ENCODE results near the gene ZNF296.
A peak's percentile ranks its signal among the peaks of the same experiment; 100 is the strongest.

The ZNF296 gene

DNA sequence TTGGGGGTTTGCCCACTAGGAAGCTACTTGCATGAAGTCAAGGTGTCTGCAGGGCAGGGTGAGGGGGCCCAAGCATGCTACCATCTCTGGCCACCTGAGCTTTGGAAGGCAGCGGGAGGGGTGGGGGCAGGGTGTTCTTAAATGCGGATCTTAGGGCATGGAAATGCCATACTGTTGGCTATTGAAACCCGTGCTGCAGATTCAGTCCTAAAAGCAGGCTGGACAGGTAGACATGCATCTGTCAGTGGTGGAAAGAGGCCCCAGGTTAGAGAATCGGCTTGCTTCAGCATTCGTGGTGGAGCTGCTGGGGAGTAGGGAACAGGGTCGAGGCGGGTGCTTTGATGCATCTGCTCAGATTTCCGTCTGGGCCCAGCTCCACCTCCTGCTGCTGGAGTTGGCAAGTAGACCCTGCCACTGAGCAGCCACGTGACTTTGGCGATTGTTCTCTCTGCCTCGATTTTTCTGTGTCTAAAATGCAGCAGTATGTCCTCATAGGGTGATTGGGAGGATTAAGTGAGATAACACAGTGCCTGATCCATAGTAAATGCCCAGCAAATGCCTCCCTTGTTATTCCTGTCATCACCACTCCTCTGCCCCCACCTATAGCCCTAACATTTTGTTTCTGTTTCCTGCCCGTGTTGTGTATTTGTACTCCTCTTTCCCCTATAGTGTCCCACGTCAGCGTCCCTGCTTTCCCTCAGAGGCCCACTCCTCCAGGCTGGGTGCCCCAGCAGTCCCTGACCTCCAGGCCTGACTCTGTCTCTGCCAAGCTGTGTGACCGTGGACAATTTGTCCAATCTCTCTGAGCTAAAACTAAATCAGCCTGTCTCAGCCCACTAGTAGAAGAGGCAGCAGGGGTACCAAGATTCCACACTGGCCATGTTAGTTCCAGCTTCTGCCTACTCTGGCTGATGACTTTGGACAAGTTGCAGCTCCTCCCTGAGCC, 22.5 kb upstream of the ZNF296 start:
- DNase-seq: no peak
- TF ChIP-seq POLR2A (IDR thresholded peaks at IDR 0.05; ENCODE audit: low read length): no peak
- TF ChIP-seq GATA1 (IDR thresholded peaks at IDR 0.05; ENCODE audit: low read depth, low read length): no peak

GRCh38 chr19:45097776-45098520, 21.7 kb upstream of the ZNF296 start:
- peak; percentile 51 to 61 for DNase-seq

DNA sequence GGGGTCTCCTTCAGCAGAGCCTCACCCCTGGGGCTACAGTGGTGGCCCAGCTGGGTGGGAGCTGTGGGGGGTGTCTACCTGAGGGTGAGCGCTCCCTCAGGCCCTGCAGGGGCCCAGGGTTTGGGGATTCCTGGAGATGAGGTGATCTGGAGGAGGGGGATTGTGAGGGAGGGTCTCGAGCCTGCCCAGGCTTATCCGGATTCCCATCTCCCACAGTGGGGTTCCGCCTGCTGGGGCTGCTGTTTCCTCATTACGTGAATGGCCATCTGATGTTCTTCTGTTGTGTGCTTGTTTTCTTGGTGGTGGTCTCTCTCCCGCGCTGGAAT, 21.1 kb upstream of the ZNF296 start:
- DNase-seq: no peak
- TF ChIP-seq GATA1 (IDR thresholded peaks at IDR 0.05; ENCODE audit: low read depth, low read length) (no peak), POLR2A (IDR thresholded peaks at IDR 0.05; ENCODE audit: low read length) (no peak)

More at GRCh38 chr19:45097776-45098520, 21.7 kb upstream of the ZNF296 start:
- TF ChIP-seq GATA1 (IDR thresholded peaks at IDR 0.05; ENCODE audit: low read depth, low read length) (no peak), POLR2A (IDR thresholded peaks at IDR 0.05; ENCODE audit: low read length) (no peak)

- DNase-seq: no peak
- TF ChIP-seq GATA1 (IDR thresholded peaks at IDR 0.05; ENCODE audit: low read depth, low read length) (no peak), POLR2A (IDR thresholded peaks at IDR 0.05; ENCODE audit: low read length) (no peak)
These were observed 20.4 kb upstream of the ZNF296 start for GRCh38 chr19:45096700-45097099.

GRCh38 chr19:45095496-45096413, 19.5 kb upstream of the ZNF296 start:
- no peak for TF ChIP-seq POLR2A (IDR thresholded peaks at IDR 0.05; ENCODE audit: low read length)
- no peak for TF ChIP-seq GATA1 (IDR thresholded peaks at IDR 0.05; ENCODE audit: low read depth, low read length)
- no peak for DNase-seq

DNA sequence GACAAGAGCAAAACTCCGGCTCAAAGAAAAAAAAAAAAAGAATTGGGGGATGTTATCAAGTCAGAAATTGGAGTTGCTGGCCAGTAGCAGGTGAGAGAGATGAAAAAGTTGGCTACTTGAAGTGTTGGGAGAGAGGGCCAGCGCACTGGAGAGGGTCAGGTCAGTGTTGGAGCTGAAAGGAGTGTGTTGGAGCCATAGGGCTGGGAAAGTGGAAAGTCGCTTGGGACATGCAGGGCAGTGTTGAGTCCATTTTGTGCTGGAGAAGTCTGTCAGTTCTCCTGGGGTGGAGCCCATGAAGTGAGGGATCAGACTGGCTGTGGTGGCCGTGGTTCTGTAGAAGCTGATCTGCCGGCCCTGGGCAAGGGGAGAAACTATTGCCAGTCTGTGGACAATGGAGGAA, 18.4 kb upstream of the ZNF296 start:
- DNase-seq: no peak
- TF ChIP-seq GATA1 (IDR thresholded peaks at IDR 0.05; ENCODE audit: low read depth, low read length) (no peak), POLR2A (IDR thresholded peaks at IDR 0.05; ENCODE audit: low read length) (no peak)

- DNase-seq: no peak
- TF ChIP-seq GATA1 (IDR thresholded peaks at IDR 0.05; ENCODE audit: low read depth, low read length): no peak
- no peak for TF ChIP-seq POLR2A (IDR thresholded peaks at IDR 0.05; ENCODE audit: low read length)
These were observed 17.9 kb upstream of the ZNF296 start for GRCh38 chr19:45094137-45094536.

- DNase-seq: peak; percentile 98
- TF ChIP-seq POLR2A (IDR thresholded peaks at IDR 0.05; ENCODE audit: low read length): peak; percentile 62
- no peak for TF ChIP-seq GATA1 (IDR thresholded peaks at IDR 0.05; ENCODE audit: low read depth, low read length)
These were observed 16.7 kb upstream of the ZNF296 start, which contains the start of gene PPP1R37 for GRCh38 chr19:45092747-45093678. Gene PPP1R37, plus strand, starts transcription at chr19:45093179. Its CDS starts 147 bp downstream, at chr19:45093326.

GRCh38 chr19:45091031-45091923, 15.0 kb upstream of the ZNF296 start:
- DNase-seq: peak; percentile 99 to 100
- no peak for TF ChIP-seq GATA1 (IDR thresholded peaks at IDR 0.05; ENCODE audit: low read depth, low read length)
- TF ChIP-seq POLR2A (IDR thresholded peaks at IDR 0.05; ENCODE audit: low read length): peak; percentile 66

GRCh38 chr19:45090606-45091005, 14.3 kb upstream of the ZNF296 start:
- TF ChIP-seq POLR2A (IDR thresholded peaks at IDR 0.05; ENCODE audit: low read length): no peak
- TF ChIP-seq GATA1 (IDR thresholded peaks at IDR 0.05; ENCODE audit: low read depth, low read length): no peak
- no peak for DNase-seq

DNA sequence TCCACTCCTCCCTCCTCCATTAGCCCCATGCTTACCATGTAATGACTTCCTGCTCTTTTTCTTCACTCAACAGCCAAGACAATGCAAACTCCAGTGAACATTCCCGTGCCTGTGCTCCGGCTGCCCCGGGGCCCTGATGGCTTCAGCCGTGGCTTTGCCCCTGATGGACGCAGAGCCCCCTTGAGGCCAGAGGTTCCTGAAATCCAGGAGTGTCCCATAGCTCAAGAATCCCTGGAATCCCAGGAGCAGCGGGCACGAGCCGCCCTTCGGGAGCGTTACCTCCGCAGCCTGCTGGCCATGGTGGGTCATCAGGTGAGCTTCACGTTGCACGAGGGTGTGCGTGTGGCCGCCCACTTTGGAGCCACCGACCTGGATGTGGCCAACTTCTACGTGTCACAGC, 13.8 kb upstream of the ZNF296 start:
- DNase-seq: no peak
- TF ChIP-seq GATA1 (IDR thresholded peaks at IDR 0.05; ENCODE audit: low read depth, low read length) (no peak), POLR2A (IDR thresholded peaks at IDR 0.05; ENCODE audit: low read length) (no peak)

DNA sequence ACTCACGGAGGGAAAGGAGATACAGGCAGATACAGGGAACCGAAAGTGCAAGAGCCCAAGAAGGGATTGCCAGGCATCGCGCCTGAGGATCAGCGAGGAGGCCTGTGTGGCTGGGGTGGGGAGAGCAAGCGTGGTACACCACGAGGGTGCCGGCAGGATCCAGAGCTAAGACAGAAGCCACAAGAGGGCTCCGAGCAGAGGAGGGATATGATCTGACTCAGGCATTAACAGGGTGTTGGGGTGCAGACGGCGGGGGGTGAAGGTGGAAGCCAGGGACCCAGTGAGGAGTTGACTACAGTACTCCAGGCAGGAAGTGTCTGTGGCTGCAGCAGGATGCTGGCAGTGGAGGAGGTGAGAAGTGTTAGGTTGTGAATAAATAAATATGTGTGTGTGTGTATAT, 11.3 kb upstream of the ZNF296 start:
- DNase-seq: no peak

More for the DNA sequence above, 11.3 kb upstream of the ZNF296 start:
- no peak for TF ChIP-seq GATA1 (IDR thresholded peaks at IDR 0.05; ENCODE audit: low read depth, low read length)
- no peak for TF ChIP-seq POLR2A (IDR thresholded peaks at IDR 0.05; ENCODE audit: low read length)

All from erythroblast (primary cell).